K562 (cell line): ENCODE measurements around the gene UBE2M. TPM values are rescaled to one million over a fixed set of nuclear protein-coding genes. Genes with fewer than 3 reads are reported as not detected.

Source experiments
- BRCA1 ChIP-seq, 2 experiments: fragments of 450-650 bp in 1 of 2; sonication (generic) in 1 of 2; formaldehyde crosslinking in 1 of 2; IDR thresholded peaks; 2 replicates each; pipeline versions ENCODE4 v1.5.0 to v1.6.1; 2017 to 2020; ENCODE audit warnings: mild to moderate bottlenecking in 1 of 2, missing genetic modification reagents in 1 of 2
- CAMTA2 ChIP-seq: fragments of 250-450 bp; sonication (Bioruptor Pico); conservative IDR thresholded peaks from 2 replicates; pipeline ENCODE4 v1.5.1; 2022
- CBFB ChIP-seq: sonication (generic); formaldehyde crosslinking; IDR thresholded peaks from 2 replicates; pipeline ENCODE4 v1.4.0; 2020; ENCODE audit warnings: mild to moderate bottlenecking, missing genetic modification reagents
- CCNT2 ChIP-seq: IDR thresholded peaks from 2 replicates; pipeline ENCODE4 v1.6.1; 2011; ENCODE audit warnings: borderline replicate concordance, low read depth, mild to moderate bottlenecking, moderate library complexity, mixed read lengths, low read length; ENCODE audit not compliant: insufficient read length; ENCODE audit errors: extremely low read depth
- DDX20 ChIP-seq: fragments of 450-650 bp; IDR thresholded peaks from 2 replicates; pipeline ENCODE4 v1.6.1; 2016; ENCODE audit warnings: missing genetic modification characterization, low read depth, mild to moderate bottlenecking, missing compliant biosample characterization, moderate library complexity
- ERF ChIP-seq: fragments of 450-650 bp; formaldehyde crosslinking; IDR thresholded peaks from 2 replicates; pipeline ENCODE4 v1.4.0; 2020; ENCODE audit warnings: mild to moderate bottlenecking, mixed read lengths
- FOXJ2 ChIP-seq: fragments of 200-800 bp; sonication (Bioruptor generic); IDR thresholded peaks from 2 replicates; pipeline ENCODE4 v1.6.1; 2016; ENCODE audit warnings: missing genetic modification characterization, missing compliant biosample characterization
- HLTF ChIP-seq: fragments of 450-650 bp; IDR thresholded peaks from 2 replicates; pipeline ENCODE4 v1.6.1; 2016
- NELFE ChIP-seq: IDR thresholded peaks from 2 replicates; pipeline ENCODE4 v1.6.1; 2011; ENCODE audit warnings: mild to moderate bottlenecking; ENCODE audit not compliant: insufficient read depth, insufficient read length
- NR3C1 ChIP-seq: sonication (generic); formaldehyde crosslinking; IDR thresholded peaks from 2 replicates; pipeline ENCODE4 v1.8.1; 2022; ENCODE audit warnings: missing genetic modification reagents
- TBL1XR1 ChIP-seq, 2 experiments: IDR thresholded peaks; 2 replicates each; pipeline ENCODE4 v1.6.1; 2012; ENCODE audit warnings: improper control_type of control experiment in 2 of 2, low read length in 2 of 2, mild to moderate bottlenecking in 1 of 2
- USF2 ChIP-seq: sonication (generic); formaldehyde crosslinking; IDR thresholded peaks from 2 replicates; pipeline ENCODE4 v1.5.0; 2020; ENCODE audit warnings: missing genetic modification reagents
- ZFX ChIP-seq: sonication (generic); formaldehyde crosslinking; IDR thresholded peaks from 2 replicates; pipeline ENCODE4 v1.8.0; 2022; ENCODE audit warnings: mild to moderate bottlenecking, missing genetic modification reagents, moderate library complexity
- ZNF24 ChIP-seq: fragments of 450-650 bp; IDR thresholded peaks from 2 replicates; pipeline ENCODE4 v1.6.1; 2016
- ZNF766 ChIP-seq: fragments of 200-800 bp; sonication (Bioruptor generic); conservative IDR thresholded peaks from 2 replicates; pipeline ENCODE4 v1.6.1; 2016; ENCODE audit warnings: missing genetic modification characterization, missing compliant biosample characterization
- polyA plus RNA-seq, 8 experiments: library from polyadenylated mRNA; depleted of rRNA in 4 of 8; stranded (reverse) in 5 of 8; unstranded in 3 of 8; fragments of >200 nt; fragmentation: Nextera tagmentation in 2 of 8; fragmentation: Illumina TruSeq in 1 of 8; extraction: Ambion mirVana in 2 of 8; extraction: Trizol in 1 of 8; gene quantifications; 2 replicates each; pipeline versions ENCODE4 v1.2.1 to v1.2.3, GENCODE V29; 2011 to 2014; ENCODE audit warnings: inconsistent platforms in 1 of 8, missing spikeins in 1 of 8
- total RNA-seq, 7 experiments: library from RNA; depleted of rRNA in 6 of 7; stranded (reverse); fragments of >200 nt in 6 of 7; fragmentation: Illumina TruSeq in 2 of 7; extraction: Trizol in 2 of 7; gene quantifications; 2 replicates each; pipeline versions ENCODE4 v1.2.1 to v1.2.3, GENCODE V29; 2011 to 2021; ENCODE audit warnings: low replicate concordance in 1 of 7
- TF ChIP-seq, protein P1 (sequence below): sonication (generic); formaldehyde crosslinking; IDR thresholded peaks from 2 replicates; pipeline ENCODE4 v1.8.0; 2022; ENCODE audit warnings: mild to moderate bottlenecking, missing genetic modification reagents
- TF ChIP-seq, protein P2 (sequence below): IDR thresholded peaks from 2 replicates; pipeline ENCODE4 v1.6.1; 2011; ENCODE audit not compliant: insufficient read length; ENCODE audit errors: extremely low read depth
- TF ChIP-seq, protein P3 (sequence below): fragments of 250-450 bp; sonication (Bioruptor Pico); IDR thresholded peaks from 2 replicates; pipeline ENCODE4 v1.5.0; 2020; ENCODE audit warnings: mild to moderate bottlenecking, borderline replicate concordance
- TF ChIP-seq, protein P4 (sequence below): fragments of 450-650 bp; formaldehyde crosslinking; conservative IDR thresholded peaks from 2 replicates; pipeline ENCODE4 v1.4.0; 2022; ENCODE audit warnings: mild to moderate bottlenecking, missing genetic modification characterization

Gene UBE2M
- total and polyA plus RNA-seq, 9 of the 15 experiments (the other 6 are each of a cell fraction or from before 2014, with no cell fraction given): 0.92 to 163 (median 85.7) TPM

DNA sequence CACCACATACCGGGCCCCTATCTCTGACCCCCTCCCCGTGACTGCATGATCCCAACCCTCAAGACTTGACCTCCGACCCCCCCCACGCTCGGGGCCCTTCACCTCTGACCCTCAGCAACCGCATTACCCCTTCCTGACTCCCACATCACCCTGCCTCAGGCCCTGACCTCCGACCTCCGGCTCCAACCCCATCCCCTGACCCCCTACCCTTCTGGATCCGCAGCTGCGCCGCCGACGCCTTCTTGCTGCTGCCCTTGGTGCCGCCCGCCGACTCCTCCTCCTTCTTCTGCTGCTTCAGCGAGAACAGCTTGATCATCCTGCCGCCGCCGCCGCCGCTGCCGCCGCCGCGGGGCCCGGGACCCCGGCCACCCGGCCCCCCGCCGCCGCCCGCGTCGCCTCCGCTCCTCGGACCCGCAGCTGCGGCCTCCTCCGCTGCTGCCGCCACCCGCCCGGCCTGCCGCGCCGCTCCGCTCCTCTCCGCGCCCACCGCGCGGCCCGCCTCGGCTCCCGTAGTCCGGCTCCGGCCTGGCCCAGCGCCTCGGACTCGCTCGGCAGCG is at the start of gene UBE2M (continued):
- TF ChIP-seq ERF (CRISPR knock-in tag) (no peak), FOXJ2 (no peak), CBFB (CRISPR knock-in tag) (no peak; the same call in 1 of the 2 replicates), TBL1XR1 (IDR thresholded peaks at IDR 0.05; ENCODE audit: low read length in 2 of 2) (peak in 1 of 2 experiments; percentile 20; a peak in 1 of 4 replicates), DDX20 (tag) (no peak), ZFX (CRISPR knock-in tag) (no peak), NELFE (no peak), CAMTA2 (CRISPR knock-in tag) (no peak), ZNF24 (no peak), BRCA1 (IDR thresholded peaks at IDR 0.05) (no peak), BRCA1 (CRISPR knock-in tag; IDR thresholded peaks at IDR 0.05) (no peak), NR3C1 (no peak), USF2 (no peak), ZNF766 (CRISPR knock-in tag) (0 out of 2 replicates have a peak, but pooled peaks have one; percentile 31), HLTF (peak; percentile 70; the same call in 1 of the 2 replicates), CCNT2 (no peak)
- TF ChIP-seq, protein P1, sequence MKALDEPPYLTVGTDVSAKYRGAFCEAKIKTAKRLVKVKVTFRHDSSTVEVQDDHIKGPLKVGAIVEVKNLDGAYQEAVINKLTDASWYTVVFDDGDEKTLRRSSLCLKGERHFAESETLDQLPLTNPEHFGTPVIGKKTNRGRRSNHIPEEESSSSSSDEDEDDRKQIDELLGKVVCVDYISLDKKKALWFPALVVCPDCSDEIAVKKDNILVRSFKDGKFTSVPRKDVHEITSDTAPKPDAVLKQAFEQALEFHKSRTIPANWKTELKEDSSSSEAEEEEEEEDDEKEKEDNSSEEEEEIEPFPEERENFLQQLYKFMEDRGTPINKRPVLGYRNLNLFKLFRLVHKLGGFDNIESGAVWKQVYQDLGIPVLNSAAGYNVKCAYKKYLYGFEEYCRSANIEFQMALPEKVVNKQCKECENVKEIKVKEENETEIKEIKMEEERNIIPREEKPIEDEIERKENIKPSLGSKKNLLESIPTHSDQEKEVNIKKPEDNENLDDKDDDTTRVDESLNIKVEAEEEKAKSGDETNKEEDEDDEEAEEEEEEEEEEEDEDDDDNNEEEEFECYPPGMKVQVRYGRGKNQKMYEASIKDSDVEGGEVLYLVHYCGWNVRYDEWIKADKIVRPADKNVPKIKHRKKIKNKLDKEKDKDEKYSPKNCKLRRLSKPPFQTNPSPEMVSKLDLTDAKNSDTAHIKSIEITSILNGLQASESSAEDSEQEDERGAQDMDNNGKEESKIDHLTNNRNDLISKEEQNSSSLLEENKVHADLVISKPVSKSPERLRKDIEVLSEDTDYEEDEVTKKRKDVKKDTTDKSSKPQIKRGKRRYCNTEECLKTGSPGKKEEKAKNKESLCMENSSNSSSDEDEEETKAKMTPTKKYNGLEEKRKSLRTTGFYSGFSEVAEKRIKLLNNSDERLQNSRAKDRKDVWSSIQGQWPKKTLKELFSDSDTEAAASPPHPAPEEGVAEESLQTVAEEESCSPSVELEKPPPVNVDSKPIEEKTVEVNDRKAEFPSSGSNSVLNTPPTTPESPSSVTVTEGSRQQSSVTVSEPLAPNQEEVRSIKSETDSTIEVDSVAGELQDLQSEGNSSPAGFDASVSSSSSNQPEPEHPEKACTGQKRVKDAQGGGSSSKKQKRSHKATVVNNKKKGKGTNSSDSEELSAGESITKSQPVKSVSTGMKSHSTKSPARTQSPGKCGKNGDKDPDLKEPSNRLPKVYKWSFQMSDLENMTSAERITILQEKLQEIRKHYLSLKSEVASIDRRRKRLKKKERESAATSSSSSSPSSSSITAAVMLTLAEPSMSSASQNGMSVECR (CRISPR knock-in tag): no peak; the same call in 1 of the 2 replicates
- TF ChIP-seq, protein P2, sequence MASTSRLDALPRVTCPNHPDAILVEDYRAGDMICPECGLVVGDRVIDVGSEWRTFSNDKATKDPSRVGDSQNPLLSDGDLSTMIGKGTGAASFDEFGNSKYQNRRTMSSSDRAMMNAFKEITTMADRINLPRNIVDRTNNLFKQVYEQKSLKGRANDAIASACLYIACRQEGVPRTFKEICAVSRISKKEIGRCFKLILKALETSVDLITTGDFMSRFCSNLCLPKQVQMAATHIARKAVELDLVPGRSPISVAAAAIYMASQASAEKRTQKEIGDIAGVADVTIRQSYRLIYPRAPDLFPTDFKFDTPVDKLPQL: no peak
- TF ChIP-seq, protein P3, sequence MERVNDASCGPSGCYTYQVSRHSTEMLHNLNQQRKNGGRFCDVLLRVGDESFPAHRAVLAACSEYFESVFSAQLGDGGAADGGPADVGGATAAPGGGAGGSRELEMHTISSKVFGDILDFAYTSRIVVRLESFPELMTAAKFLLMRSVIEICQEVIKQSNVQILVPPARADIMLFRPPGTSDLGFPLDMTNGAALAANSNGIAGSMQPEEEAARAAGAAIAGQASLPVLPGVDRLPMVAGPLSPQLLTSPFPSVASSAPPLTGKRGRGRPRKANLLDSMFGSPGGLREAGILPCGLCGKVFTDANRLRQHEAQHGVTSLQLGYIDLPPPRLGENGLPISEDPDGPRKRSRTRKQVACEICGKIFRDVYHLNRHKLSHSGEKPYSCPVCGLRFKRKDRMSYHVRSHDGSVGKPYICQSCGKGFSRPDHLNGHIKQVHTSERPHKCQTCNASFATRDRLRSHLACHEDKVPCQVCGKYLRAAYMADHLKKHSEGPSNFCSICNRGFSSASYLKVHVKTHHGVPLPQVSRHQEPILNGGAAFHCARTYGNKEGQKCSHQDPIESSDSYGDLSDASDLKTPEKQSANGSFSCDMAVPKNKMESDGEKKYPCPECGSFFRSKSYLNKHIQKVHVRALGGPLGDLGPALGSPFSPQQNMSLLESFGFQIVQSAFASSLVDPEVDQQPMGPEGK: no peak
- TF ChIP-seq, protein P4, sequence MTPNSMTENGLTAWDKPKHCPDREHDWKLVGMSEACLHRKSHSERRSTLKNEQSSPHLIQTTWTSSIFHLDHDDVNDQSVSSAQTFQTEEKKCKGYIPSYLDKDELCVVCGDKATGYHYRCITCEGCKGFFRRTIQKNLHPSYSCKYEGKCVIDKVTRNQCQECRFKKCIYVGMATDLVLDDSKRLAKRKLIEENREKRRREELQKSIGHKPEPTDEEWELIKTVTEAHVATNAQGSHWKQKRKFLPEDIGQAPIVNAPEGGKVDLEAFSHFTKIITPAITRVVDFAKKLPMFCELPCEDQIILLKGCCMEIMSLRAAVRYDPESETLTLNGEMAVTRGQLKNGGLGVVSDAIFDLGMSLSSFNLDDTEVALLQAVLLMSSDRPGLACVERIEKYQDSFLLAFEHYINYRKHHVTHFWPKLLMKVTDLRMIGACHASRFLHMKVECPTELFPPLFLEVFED: peak; percentile 80; the same call in 1 of the 2 replicates
